Glomerular endothelial cell (primary cell): ENCODE measurements around the gene PTPN3. TPM values are rescaled to one million over a fixed set of nuclear protein-coding genes. Genes with fewer than 3 reads are reported as not detected.
A peak's percentile ranks its signal among the peaks of the same experiment; 100 is the strongest.
"Not testable (repeated sequence)": the region's sequence is repeated elsewhere in the genome, so short reads cannot be mapped to it uniquely, and the experiment has no call there.

ENCODE experiments used
- DNase-seq: peaks from one replicate; pipeline ENCODE4 v3.0.0-alpha.2; 2011; ENCODE audit warnings: low read depth, low spot score; ENCODE audit errors: extremely low read depth
- total RNA-seq: library from RNA; depleted of rRNA; stranded (reverse); fragments of >200 nt; gene quantifications from 2 replicates; pipeline ENCODE4 v1.2.3, GENCODE V29; 2015

The PTPN3 gene, protein sequence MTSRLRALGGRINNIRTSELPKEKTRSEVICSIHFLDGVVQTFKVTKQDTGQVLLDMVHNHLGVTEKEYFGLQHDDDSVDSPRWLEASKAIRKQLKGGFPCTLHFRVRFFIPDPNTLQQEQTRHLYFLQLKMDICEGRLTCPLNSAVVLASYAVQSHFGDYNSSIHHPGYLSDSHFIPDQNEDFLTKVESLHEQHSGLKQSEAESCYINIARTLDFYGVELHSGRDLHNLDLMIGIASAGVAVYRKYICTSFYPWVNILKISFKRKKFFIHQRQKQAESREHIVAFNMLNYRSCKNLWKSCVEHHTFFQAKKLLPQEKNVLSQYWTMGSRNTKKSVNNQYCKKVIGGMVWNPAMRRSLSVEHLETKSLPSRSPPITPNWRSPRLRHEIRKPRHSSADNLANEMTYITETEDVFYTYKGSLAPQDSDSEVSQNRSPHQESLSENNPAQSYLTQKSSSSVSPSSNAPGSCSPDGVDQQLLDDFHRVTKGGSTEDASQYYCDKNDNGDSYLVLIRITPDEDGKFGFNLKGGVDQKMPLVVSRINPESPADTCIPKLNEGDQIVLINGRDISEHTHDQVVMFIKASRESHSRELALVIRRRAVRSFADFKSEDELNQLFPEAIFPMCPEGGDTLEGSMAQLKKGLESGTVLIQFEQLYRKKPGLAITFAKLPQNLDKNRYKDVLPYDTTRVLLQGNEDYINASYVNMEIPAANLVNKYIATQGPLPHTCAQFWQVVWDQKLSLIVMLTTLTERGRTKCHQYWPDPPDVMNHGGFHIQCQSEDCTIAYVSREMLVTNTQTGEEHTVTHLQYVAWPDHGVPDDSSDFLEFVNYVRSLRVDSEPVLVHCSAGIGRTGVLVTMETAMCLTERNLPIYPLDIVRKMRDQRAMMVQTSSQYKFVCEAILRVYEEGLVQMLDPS
- 1.8 and 3.6 TPM in 2 replicates for total RNA-seq

GRCh38 chr9:109498195-109499092 lies at the start of gene PTPN3:
Gene PTPN3, minus strand, starts transcription at chr9:109498307. Its CDS starts 34,873 bp downstream, at chr9:109463434.
- DNase-seq, result no peak

GRCh38 chr9:109544954-109545353 lies 46.8 kb upstream of the PTPN3 start:
- not testable (repeated sequence) for DNase-seq

- no peak for DNase-seq
These were observed 44.8 kb upstream of the PTPN3 start for GRCh38 chr9:109542922-109543321.

DNA sequence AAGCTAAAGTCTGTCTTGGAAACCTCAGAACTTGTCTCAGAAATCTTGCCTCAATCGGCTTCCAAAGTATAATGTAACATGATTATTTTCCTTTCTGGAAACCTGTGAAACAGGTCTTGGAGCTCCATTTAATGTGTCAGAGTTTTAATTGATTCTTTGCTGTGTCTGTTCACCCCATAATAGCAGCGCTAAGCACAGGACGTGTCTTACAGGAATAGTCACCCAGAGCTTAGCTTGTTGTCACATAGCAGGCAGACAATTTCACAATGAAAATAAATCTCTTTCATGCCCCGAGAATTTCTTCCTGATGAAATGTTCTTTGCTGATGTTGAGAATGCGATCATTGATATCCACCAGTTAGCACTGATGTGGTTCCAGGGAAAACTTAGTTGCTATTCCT lies 40.2 kb upstream of the PTPN3 start:
- DNase-seq, result no peak

DNA sequence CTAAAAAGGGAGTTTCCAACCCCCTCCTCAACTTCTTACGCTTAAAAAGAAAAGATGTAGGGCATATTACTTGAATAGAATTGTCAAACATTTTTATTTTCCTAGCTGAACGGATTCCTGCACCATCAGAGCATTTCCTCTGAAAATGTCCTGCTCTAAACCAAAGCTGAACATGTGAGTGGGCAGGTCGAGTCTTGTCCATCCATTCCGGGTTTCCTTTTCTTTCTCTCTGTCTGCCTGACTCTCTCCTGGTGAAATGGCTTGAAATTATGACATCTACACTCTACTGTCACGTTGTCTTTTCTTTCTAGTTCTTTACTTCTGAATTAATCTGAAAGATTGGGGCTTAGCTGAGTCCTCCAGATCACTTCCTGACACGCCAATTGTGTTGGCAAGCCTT lies 39.2 kb upstream of the PTPN3 start:
- DNase-seq, result no peak

GRCh38 chr9:109536859-109537258 lies 38.8 kb upstream of the PTPN3 start:
- DNase-seq, result no peak

DNA sequence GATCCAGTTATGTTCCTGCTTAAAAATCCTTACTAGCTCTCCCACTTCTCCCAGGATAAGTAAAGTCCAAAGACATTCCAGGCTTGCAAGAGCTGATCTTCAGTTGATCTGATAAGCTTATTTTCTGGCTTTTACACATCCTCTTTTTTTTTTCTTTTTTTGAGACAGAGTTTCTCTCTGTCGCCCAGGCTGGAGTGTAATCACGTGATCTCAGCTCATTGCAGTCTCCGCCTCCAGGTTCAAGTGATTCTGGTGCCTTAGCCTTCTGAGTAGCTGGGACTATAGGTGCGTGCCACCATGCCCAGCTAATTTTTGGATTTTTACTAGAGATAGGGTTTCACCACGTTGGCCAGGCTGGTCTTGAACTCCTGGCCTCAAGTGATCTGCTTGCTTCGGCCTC lies 37.3 kb upstream of the PTPN3 start:
- DNase-seq, result no peak

DNA sequence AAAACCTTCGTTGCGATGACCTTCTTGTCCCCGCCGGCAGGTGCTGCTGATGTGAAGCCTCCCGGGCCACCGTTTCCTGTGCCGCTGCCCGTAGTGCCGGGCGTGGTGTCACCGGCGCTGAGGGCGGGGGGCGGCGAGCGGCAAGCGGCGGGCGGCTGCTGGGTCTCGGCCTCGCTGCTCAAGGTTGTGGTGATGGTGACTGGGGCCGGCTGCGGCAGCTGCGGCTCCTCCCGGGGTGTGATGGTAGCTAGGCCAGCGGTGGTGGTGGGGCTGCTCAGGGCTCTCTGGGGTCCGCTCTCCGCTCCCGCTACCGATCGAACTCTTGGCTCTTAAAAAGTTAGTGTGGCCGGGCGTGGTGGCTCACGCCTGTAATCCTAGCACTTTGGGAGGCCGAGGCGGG lies 36.0 kb upstream of the PTPN3 start:
- no peak for DNase-seq

GRCh38 chr9:109532652-109533051 lies 34.5 kb upstream of the PTPN3 start:
- not testable (repeated sequence) for DNase-seq

- DNase-seq, result no peak
These were observed 24.0 kb upstream of the PTPN3 start for GRCh38 chr9:109522106-109522505.

DNA sequence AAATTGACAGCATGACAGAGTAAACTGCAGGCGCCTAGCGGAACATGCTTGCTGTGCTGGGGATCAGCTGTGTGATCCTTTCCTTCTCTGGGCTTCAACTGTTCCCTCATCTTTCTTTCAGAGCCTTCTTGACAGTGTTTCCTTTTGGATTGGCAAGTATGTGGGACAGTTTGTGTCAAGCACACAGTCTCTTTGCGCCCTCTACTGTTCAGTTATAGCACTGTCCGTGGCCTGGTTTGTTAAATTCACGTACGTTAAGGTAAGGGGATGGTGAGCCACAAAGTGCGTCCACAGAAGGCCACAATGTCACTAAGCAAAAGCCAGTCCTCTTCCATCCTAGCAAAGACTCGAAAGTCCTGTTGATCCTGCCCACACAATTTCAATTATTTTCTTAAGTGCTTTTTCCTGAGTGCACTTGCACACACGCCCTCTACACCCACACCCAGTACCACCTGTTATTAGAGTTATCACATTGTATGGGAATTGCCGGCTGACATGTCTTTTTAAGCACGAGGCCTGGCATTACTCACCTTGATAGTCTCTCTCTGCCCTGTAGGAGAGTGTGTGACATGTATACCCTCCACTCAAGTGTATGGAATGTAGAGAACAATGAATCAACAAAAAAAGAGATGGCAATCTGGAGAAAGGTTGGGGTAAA lies 22.5 kb upstream of the PTPN3 start:
- DNase-seq, result peak; percentile 47

- no peak for DNase-seq
These were observed 21.3 kb upstream of the PTPN3 start for GRCh38 chr9:109519366-109519765.

DNA sequence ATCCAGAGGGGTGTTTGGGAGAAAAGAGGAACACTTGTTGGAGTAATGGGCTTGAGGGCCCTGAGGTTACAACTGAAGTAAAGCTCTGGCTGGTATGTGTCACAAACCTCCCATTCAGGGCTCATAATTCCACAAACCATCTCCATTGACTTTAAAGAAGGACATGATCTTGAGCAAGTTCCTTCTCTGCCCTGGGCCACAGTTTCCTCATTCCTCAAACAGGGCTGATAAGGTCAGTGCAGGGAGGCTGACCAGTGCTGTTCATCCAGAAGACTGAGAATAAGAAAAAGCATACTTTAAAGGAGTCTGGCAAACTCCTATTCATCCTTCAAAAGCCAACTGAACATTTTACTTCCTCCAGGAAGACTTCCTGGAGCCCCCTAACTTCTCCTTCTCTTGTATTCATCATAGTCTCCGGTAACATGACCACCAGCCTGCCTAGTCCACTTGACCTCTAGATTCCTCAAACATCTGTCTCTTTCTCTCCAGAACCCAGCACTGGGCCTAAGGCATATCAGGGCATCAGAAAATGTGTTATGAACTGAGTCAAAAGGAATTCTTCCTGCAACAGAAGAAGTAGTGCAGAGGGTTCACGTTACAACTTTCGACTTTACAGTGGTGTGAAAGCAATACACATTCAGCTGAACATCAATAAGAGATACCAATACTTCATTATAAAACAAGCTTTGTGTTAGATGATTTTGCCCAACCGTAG lies 20.7 kb upstream of the PTPN3 start:
- DNase-seq, result no peak

- no peak for DNase-seq
These were observed 19.8 kb upstream of the PTPN3 start for GRCh38 chr9:109517901-109518377.

GRCh38 chr9:109513871-109514270 lies 15.8 kb upstream of the PTPN3 start:
- DNase-seq, result no peak

DNA sequence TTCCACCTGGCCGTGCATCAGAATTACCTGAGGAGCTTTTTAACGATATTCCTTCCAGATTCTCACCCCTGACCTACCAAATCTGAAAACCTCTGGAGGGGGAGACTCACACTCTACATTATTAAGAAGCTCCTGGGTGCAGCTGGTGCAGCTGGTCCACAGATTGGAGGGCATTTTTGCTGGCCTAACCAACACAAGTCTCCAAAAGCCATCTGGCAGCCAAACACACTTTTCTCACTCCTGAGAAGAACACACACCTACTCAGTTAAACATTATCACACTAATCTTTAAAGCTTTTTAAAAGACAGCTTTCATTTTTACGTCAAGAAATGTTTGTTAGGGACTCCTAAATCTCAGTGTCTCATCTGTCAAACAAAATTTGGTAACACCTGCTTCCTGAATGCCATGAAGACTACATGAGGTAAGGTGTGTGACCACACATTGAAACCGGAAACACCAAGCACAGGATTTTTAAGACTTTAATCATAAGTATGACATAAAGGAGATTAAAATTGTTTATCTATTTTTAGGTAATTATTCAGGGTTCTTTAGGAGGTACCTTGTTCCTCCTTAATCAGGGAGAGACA lies 14.2 kb upstream of the PTPN3 start:
- no peak for DNase-seq

DNA sequence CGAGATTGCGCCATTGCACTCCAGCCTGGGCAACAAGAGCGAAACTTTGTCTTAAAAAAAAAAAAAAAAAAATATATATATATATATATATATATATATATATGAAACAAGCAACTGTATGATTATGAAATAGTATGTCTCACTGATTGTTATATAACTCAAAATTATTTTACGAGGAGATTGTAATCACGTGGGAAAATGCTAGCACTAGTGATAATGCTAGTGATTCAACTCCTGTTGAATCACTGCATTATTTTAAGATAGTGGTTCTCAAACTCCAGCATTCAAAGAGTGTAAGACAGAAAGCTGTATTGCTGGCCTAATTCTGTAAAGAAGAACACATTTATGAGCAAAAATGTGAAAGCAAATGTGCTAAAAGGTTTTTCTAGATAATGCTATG lies 12.4 kb upstream of the PTPN3 start:
- DNase-seq, result no peak

DNA sequence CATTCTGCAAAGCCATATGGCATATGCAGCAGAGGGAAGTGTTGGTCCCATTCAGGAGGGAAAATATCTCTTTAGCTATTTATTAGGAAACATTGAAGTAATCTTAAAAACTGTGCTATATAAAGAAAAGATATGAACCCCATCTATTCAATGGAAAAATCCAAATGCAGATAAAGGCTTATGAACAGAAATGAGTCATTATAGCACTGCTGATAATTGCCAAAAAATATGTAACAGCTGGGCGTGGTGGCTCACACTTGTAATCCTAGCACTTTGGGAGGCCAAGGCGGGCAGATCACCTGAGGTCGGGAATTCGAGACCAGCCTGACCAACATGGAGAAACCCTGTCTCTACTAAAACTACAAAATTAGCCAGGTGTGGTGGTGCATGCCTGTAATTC lies 11.9 kb upstream of the PTPN3 start:
- DNase-seq, result not testable (repeated sequence)

DNA sequence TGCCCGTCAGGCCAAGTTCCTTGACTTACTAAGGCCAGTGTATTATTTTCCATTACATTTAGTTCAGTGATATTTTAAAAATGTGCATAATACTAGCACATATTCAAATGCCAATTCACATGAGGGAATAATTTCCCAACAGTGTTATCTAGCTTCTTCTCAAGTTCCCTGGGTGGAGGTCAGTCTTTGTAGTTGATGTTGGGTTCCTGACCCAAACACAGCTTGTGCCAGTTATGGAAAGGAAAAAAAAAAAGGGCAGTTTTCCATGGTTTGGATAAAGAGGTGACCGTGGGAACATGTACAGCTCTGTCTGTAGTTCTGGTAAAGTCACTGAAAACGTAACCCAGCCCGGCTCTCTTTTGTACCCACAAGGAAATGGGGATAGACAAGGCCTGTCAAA lies 11.5 kb upstream of the PTPN3 start:
- no peak for DNase-seq
